Right ventricle myocardium inferior (tissue), 1 donor: ENCODE measurements around the gene SMIM10L1. TPM values are rescaled to one million over a fixed set of nuclear protein-coding genes. Genes with fewer than 3 reads are reported as not detected.

Experiments used
- ATAC-seq: fragments of 200-7000 bp; cut with Tn5 transposase; one replicate; pipeline ENCODE4 v1.9.1; 2020; ENCODE audit warnings: mild to moderate bottlenecking, moderate library complexity
- DNase-seq: peaks from one replicate; pipeline ENCODE4 v3.0.0; 2021; ENCODE audit errors: missing footprints
- intact Hi-C: fragments of 100-400 bp; cut with DNase I; formaldehyde crosslinking; loops from one replicate; pipeline ENCODE4 v1.11.0; 2022
- total RNA-seq: library from RNA; stranded (reverse); fragmentation: NEBNext Ultra II Directional; extraction: Animal tissue kit (Norgen Biotek cat#: 25700); gene quantifications from one replicate; pipeline ENCODE4 v1.2.1, GENCODE V29; 2021
- donor health status: DM: no; HTN: yes; CAD: no; lungs with severe emphysema.

The SMIM10L1 gene
- total RNA-seq, 1 donor from 2014 or later = 14.6 TPM

DNA sequence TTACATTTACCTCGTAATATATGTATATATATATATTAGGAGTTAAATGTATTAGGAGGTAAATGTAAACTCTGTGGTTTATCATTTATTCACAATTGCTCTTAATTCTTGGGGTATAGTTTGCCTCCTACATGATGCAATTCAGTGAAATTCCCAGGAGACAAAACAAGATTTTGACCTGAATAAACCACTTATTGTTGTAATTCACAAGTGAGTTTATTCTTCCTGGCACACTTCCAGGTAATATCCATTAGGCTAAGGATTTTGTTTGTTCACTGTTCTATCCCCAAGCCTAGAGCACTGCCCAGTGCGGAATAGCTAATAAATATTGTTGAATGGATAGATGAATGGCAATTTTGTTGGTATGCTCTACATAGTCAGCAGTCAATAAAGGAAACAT is 3.0 kb downstream of the SMIM10L1 start:
- intact Hi-C loops = loop anchor here (5.0 kb wide), 2 partner anchors 207 to 962 kb away; partner anchors contain the start of gene GABARAPL1

GRCh38 chr12:11178250-11178649 is 7.3 kb downstream of the SMIM10L1 start:
- intact Hi-C loops = no loop called here
- ATAC-seq (no peak), DNase-seq (no peak)

More for the DNA sequence above, 3.0 kb downstream of the SMIM10L1 start:
- DNase-seq (no peak), ATAC-seq (no peak)

DNA sequence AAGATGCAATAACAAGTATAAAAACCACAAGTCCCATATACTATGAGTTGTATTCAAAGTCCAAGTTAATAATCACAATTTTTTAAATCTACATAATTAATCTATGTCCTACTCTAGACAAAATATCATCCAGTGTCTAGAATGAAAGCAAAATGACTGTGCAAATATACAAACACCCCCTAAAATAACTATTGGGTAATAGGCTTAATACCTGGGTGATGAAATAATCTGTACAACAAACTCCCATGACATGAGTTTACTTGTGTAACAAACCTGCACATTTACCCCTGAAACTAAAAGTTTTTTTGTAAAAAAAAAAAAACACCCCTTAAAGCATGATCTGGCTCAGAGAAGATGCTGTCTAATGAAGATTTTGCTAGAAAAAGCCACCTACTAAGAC is 11.5 kb downstream of the SMIM10L1 start:
- intact Hi-C loops = no loop called here
- DNase-seq = no peak
- ATAC-seq = no peak

DNA sequence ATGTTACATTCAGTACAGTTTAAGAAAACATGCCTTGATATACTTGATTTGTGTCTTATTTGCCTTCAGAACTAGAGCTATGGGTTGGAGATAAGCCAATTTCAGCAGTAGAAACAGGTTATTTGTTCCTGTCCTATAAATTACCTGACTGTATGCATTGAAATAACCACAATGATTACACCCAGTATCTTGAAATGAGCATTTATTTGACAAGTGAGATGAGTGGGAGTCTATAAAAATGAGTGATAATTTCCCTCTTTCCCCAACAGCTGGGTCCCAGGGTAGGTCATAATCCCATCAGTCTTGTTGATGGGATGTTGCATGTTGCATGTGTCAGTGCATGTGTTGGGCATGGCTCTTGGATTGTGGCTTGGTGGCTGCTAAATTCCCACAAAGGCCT is 12.0 kb downstream of the SMIM10L1 start:
- intact Hi-C loops = no loop called here
- ATAC-seq (no peak), DNase-seq (no peak)

- intact Hi-C loops = no loop called here
- DNase-seq (no peak), ATAC-seq (no peak)
Observed at GRCh38 chr12:11186837-11187236, 15.8 kb downstream of the SMIM10L1 start, which contains the start of gene TAS2R42. TSS of gene TAS2R42 (minus strand) at chr12:11186937. CDS start at chr12:11186937, 0 bp downstream.

DNA sequence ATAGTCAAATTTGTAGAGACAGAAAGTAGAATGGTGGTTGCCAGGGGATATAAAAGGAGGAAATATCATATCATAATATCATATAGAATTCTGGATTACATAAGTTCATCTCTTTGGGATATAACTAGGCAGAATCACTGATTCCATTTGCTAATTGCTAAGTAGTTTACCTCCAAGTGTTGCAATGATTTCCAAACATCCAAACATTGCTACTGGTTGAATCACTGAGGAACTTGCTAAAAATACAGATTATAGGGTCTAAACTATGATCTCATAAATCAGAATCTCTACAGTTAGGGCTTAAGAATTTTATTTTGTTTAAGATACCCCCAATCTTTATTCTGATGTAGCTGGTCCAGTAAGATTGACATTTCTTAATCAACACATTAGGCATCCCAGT is 31.8 kb downstream of the SMIM10L1 start:
- intact Hi-C loops = no loop called here
- ATAC-seq (no peak), DNase-seq (no peak)

DNA sequence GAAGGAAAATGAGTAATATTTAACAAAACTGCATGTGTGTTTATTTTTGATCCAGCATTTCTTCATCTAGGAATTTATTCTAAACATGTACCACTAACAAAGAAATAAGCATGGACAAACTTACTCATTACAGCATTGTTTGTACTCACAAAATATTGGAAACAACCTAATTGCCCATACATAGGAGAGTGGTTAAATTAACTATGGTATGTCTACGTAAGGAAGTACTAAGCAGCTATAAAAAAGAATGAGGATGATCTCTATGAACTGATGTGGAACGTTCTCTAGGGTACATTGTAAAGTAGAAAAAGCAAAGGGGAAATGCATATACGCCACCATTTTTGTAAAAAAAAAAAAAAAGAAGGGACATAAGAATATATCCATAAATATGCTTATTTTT is 33.2 kb downstream of the SMIM10L1 start:
- DNase-seq (no peak), ATAC-seq (no peak)
- intact Hi-C loops = no loop called here

- no peak for DNase-seq
- intact Hi-C loops = no loop called here
- ATAC-seq = no peak
Observed at GRCh38 chr12:11209113-11209512, 38.1 kb downstream of the SMIM10L1 start.

Other genes starting within 250 kb of the SMIM10L1 start
- gene PRH2, start 242.0 kb upstream of the SMIM10L1 start, total RNA-seq = not detected
- 0.38 TPM for gene TAS2R14, start 231.9 kb upstream of the SMIM10L1 start, total RNA-seq
- not detected for gene TAS2R50, start 184.3 kb upstream of the SMIM10L1 start, total RNA-seq
- 0.46 TPM for gene TAS2R20, start 172.9 kb upstream of the SMIM10L1 start, total RNA-seq
- gene TAS2R19, start 148.6 kb upstream of the SMIM10L1 start, total RNA-seq = 0.49 TPM
- 0.41 TPM for gene TAS2R31, start 139.8 kb upstream of the SMIM10L1 start, total RNA-seq
- 0.43 TPM for gene TAS2R46, start 108.9 kb upstream of the SMIM10L1 start, total RNA-seq
- gene TAS2R43, start 78.9 kb upstream of the SMIM10L1 start, total RNA-seq = not detected
- gene TAS2R30, start 36.5 kb upstream of the SMIM10L1 start, total RNA-seq = 0.27 TPM
- gene TAS2R42, start 15.7 kb downstream of the SMIM10L1 start, total RNA-seq = not detected
- not detected for gene PRB3, start 98.5 kb downstream of the SMIM10L1 start, total RNA-seq
- not detected for gene PRB4, start 139.2 kb downstream of the SMIM10L1 start, total RNA-seq
- gene PRB2, start 224.4 kb downstream of the SMIM10L1 start, total RNA-seq = not detected